Neural cell (in vitro differentiated cells): ENCODE data around the gene ARGLU1. TPM values are rescaled to one million over a fixed set of nuclear protein-coding genes. Genes with fewer than 3 reads are reported as not detected.

ENCODE experiments used
- H2AFZ ChIP-seq: fragments of 200-600, 300-800 bp; sonication (generic), shearing (Covaris generic); 2 replicates; pipeline ENCODE4 v1.6.0; 2014; ENCODE audit warnings: low read depth, mild to moderate bottlenecking, antibody characterized with exemption, low read length, moderate library complexity
- H3F3A ChIP-seq: fragments of 200-600 bp; shearing (Covaris generic); 2 replicates; pipeline ENCODE4 v1.6.1; 2016; ENCODE audit warnings: mild to moderate bottlenecking, moderate library complexity, mixed read lengths, antibody characterized with exemption, low read length; ENCODE audit not compliant: insufficient read depth, poor library complexity, severe bottlenecking
- H3K27ac ChIP-seq: fragments of 200-600, 300-800 bp; sonication (generic), shearing (Covaris generic); 2 replicates; pipeline ENCODE4 v1.5.1; 2014; ENCODE audit warnings: mild to moderate bottlenecking, low read length, moderate library complexity
- H3K27me3 ChIP-seq: fragments of 300-800, 200-600 bp; sonication (generic), shearing (Covaris generic); 2 replicates; pipeline ENCODE4 v1.6.0; 2014; ENCODE audit warnings: mild to moderate bottlenecking, low read depth, low read length, moderate library complexity; ENCODE audit not compliant: insufficient read depth
- H3K36me3 ChIP-seq: fragments of 300-800, 200-600 bp; sonication (generic), shearing (Covaris generic); 2 replicates; pipeline ENCODE4 v1.5.1; 2014; ENCODE audit warnings: mild to moderate bottlenecking, antibody characterized with exemption, low read length, moderate library complexity; ENCODE audit not compliant: insufficient read depth
- H3K4me2 ChIP-seq: fragments of 300-800, 200-600 bp; sonication (generic), shearing (Covaris generic); 2 replicates; pipeline ENCODE4 v1.6.0; 2014; ENCODE audit warnings: mild to moderate bottlenecking, low read length
- H3K4me3 ChIP-seq: fragments of 300-800, 200-600 bp; sonication (generic), shearing (Covaris generic); 2 replicates; pipeline ENCODE4 v1.5.1; 2014; ENCODE audit warnings: mild to moderate bottlenecking, low read length, moderate library complexity
- H3K79me2 ChIP-seq: fragments of 200-600 bp; shearing (Covaris generic); replicated peaks from 2 replicates; pipeline ENCODE4 v1.6.0; 2014; ENCODE audit warnings: mild to moderate bottlenecking, low read length, moderate library complexity; ENCODE audit not compliant: insufficient read depth
- H3K9ac ChIP-seq: fragments of 300-800, 200-600 bp; sonication (generic), shearing (Covaris generic); 2 replicates; pipeline ENCODE4 v1.6.1; 2016; ENCODE audit warnings: mild to moderate bottlenecking, low read length, mixed read lengths
- H3K9me2 ChIP-seq: fragments of 200-600 bp; shearing (Covaris generic); 2 replicates; pipeline ENCODE4 v1.6.1; 2016; ENCODE audit warnings: mild to moderate bottlenecking, low read length, mixed read lengths; ENCODE audit not compliant: insufficient read depth
- H3K9me3 ChIP-seq: fragments of 200-600, 300-800 bp; sonication (generic), shearing (Covaris generic); 2 replicates; pipeline ENCODE4 v1.6.1; 2016; ENCODE audit warnings: mild to moderate bottlenecking, mixed run types, low read length, moderate library complexity, mixed read lengths
- H4K20me1 ChIP-seq: fragments of 200-600 bp; shearing (Covaris generic); 2 replicates; pipeline ENCODE4 v1.6.1; 2016; ENCODE audit warnings: mild to moderate bottlenecking, mixed run types; ENCODE audit not compliant: insufficient read depth
- CTCF ChIP-seq: fragments of 450-650 bp; IDR thresholded peaks from 2 replicates; pipeline ENCODE4 v1.5.1; 2014; ENCODE audit warnings: antibody characterized with exemption, mild to moderate bottlenecking, moderate library complexity; ENCODE audit not compliant: poor library complexity, severe bottlenecking
- EP300 ChIP-seq: fragments of 450-650 bp; conservative IDR thresholded peaks from 2 replicates; pipeline ENCODE4 v1.6.1; 2014; ENCODE audit warnings: antibody characterized with exemption, mild to moderate bottlenecking, moderate library complexity; ENCODE audit not compliant: poor library complexity, severe bottlenecking
- EZH2 ChIP-seq: fragments of 200-600, 300-800 bp; shearing (Covaris generic), sonication (generic); IDR thresholded peaks from 2 replicates; pipeline ENCODE4 v1.6.1; 2014; ENCODE audit warnings: antibody characterized with exemption, low read length, borderline replicate concordance, mild to moderate bottlenecking; ENCODE audit not compliant: insufficient read depth, poor library complexity, severe bottlenecking
- MXI1 ChIP-seq: fragments of 450-650 bp; conservative IDR thresholded peaks from 2 replicates; pipeline ENCODE4 v1.6.1; 2014; ENCODE audit warnings: antibody characterized with exemption, mild to moderate bottlenecking; ENCODE audit not compliant: poor library complexity, severe bottlenecking
- POLR2AphosphoS5 ChIP-seq: IDR thresholded peaks from 2 replicates; pipeline ENCODE4 v1.6.1; 2012
- RAD21 ChIP-seq: fragments of 450-650 bp; conservative IDR thresholded peaks from 2 replicates; pipeline ENCODE4 v1.6.1; 2014; ENCODE audit warnings: antibody characterized with exemption, mild to moderate bottlenecking, moderate library complexity
- REST ChIP-seq: IDR thresholded peaks from 2 replicates; pipeline ENCODE4 v1.6.1; 2012; ENCODE audit warnings: borderline replicate concordance
- SMC3 ChIP-seq: fragments of 450-650 bp; conservative IDR thresholded peaks from 2 replicates; pipeline ENCODE4 v1.6.1; 2014; ENCODE audit warnings: antibody characterized with exemption, mild to moderate bottlenecking, moderate library complexity; ENCODE audit not compliant: poor library complexity
- TAF1 ChIP-seq: IDR thresholded peaks from 2 replicates; pipeline ENCODE4 v1.6.1; 2012; ENCODE audit warnings: low read depth
- polyA plus RNA-seq: library from polyadenylated mRNA; depleted of rRNA; stranded (reverse); fragments of >200 nt; gene quantifications from 2 replicates; pipeline ENCODE4 v1.2.3, GENCODE V29; 2014

ARGLU1 gene
- polyA plus RNA-seq, 1 donor from 2014 or later = 967 TPM

GRCh38 chr13:106499113-106499512 is 68.8 kb downstream of the ARGLU1 start:
- Histone ChIP-seq H3F3A (peaks cover 5% of the 10 kb centered on the region), H3K4me3 (no peak overlapping the region), H2AFZ (no peak overlapping the region), H3K79me2 (peaks cover 99% of the 10 kb centered on the region), H3K9me2 (no peaks in the 10 kb centered on the region), H3K9me3 (no peaks in the 10 kb centered on the region), H3K27me3 (no peaks in the 10 kb centered on the region), H3K36me3 (peaks cover 11% of the 10 kb centered on the region), H4K20me1 (peaks cover 6% of the 10 kb centered on the region), H3K27ac (no peak overlapping the region), H3K9ac (no peak overlapping the region), H3K4me2 (no peak overlapping the region)
- TF ChIP-seq POLR2AphosphoS5 (no peak), RAD21 (no peak), EP300 (no peak), MXI1 (no peak), TAF1 (no peak), CTCF (no peak), EZH2 (no peak), REST (no peak), SMC3 (no peak)

GRCh38 chr13:106498571-106498970 is 69.4 kb downstream of the ARGLU1 start:
- H3K9me2 ChIP-seq = no peaks in the 10 kb centered on the region
- H3F3A ChIP-seq = peaks cover 5% of the 10 kb centered on the region
- no peaks in the 10 kb centered on the region for H3K27me3 ChIP-seq
- H3K9me3 ChIP-seq = no peaks in the 10 kb centered on the region
- peaks cover 6% of the 10 kb centered on the region for H4K20me1 ChIP-seq
- H3K36me3 ChIP-seq = peaks cover 16% of the 10 kb centered on the region
- H3K4me2 ChIP-seq = no peak overlapping the region
- no peak overlapping the region for H3K9ac ChIP-seq
- TF ChIP-seq EZH2 (no peak), CTCF (no peak), EP300 (no peak), TAF1 (no peak), SMC3 (no peak), POLR2AphosphoS5 (no peak), MXI1 (no peak), RAD21 (no peak), REST (no peak)
- H3K79me2 ChIP-seq = peaks cover 99% of the 10 kb centered on the region
- H2AFZ ChIP-seq = no peak overlapping the region
- H3K4me3 ChIP-seq = no peak overlapping the region
- H3K27ac ChIP-seq = no peak overlapping the region
